Adipose tissue (tissue), 3 donors: Measurements from ENCODE around the gene XPR1. TPM values are rescaled to one million over a fixed set of nuclear protein-coding genes. Genes with fewer than 3 reads are reported as not detected.

Experiments used
- H3K27ac ChIP-seq: one replicate; pipeline ENCODE4 v1.5.1; 2013; ENCODE audit warnings: low read depth, low read length
- WGBS, 3 donors: extraction: QIAGEN DNeasy Blood & Tissue Kit; methylation state at CpG; one replicate each; pipeline ENCODE4 v1.1.7; 2013; 5-methylcytosine and 5-hydroxymethylcytosine counted together
- polyA plus RNA-seq, 3 donors: library from polyadenylated mRNA; stranded (reverse); fragments of 200-250 nt; gene quantifications; one replicate each; pipeline ENCODE4 v1.2.3, GENCODE V29; 2013
- donor health status: healthy with polysubstance abuse.
- donor health status: Bipolar disorder and iron deficiency.
- donor health status: healthy.

The XPR1 gene
- polyA plus RNA-seq, 3 donors = 3.6 to 5.4 (median 5.1) TPM

GRCh38 chr1:180892272-180892671, 260.4 kb downstream of the XPR1 start:
- no peak overlapping the region for H3K27ac ChIP-seq
- WGBS, 3 donors = 64 to 83% (median 79%) methylated on average over 5 of the region's 5 CpGs

- 72 to 89% (median 72%) methylated on average over 2 of the region's 2 CpGs for WGBS, 3 donors
- no peak overlapping the region for H3K27ac ChIP-seq
These were observed 260.9 kb downstream of the XPR1 start for GRCh38 chr1:180892675-180893074.

GRCh38 chr1:180893614-180894013, 261.8 kb downstream of the XPR1 start:
- 65 to 91% (median 65%) methylated on average over 3 of the region's 3 CpGs for WGBS, 3 donors
- no peak overlapping the region for H3K27ac ChIP-seq

GRCh38 chr1:180896161-180896560, 264.3 kb downstream of the XPR1 start:
- no peak overlapping the region for H3K27ac ChIP-seq
- WGBS, 3 donors = 92 to 99% (median 95%) methylated on average over 3 of the region's 3 CpGs

- 39 to 59% (median 49%) methylated on average over 5 of the region's 5 CpGs for WGBS, 3 donors
- H3K27ac ChIP-seq = no peak overlapping the region
These were observed 266.8 kb downstream of the XPR1 start for GRCh38 chr1:180898441-180899219.

GRCh38 chr1:180899262-180899661, 267.4 kb downstream of the XPR1 start:
- WGBS, 3 donors = 87 to 95% (median 92%) methylated on average over 7 of the region's 7 CpGs

GRCh38 chr1:180901076-180901990, 269.5 kb downstream of the XPR1 start:
- H3K27ac ChIP-seq = no peak overlapping the region
- 81 to 90% (median 86%) methylated on average over 13 of the region's 13 CpGs for WGBS, 3 donors

More at GRCh38 chr1:180899262-180899661, 267.4 kb downstream of the XPR1 start:
- no peak overlapping the region for H3K27ac ChIP-seq

GRCh38 chr1:180902541-180902940, 270.7 kb downstream of the XPR1 start:
- WGBS, 3 donors = 52 to 68% (median 62%) methylated on average over 3 of the region's 3 CpGs
- no peak overlapping the region for H3K27ac ChIP-seq

- 86 to 94% (median 91%) methylated on average over 8 of the region's 8 CpGs for WGBS, 3 donors
- H3K27ac ChIP-seq = no peak overlapping the region
These were observed 274.1 kb downstream of the XPR1 start for GRCh38 chr1:180905927-180906326.

- H3K27ac ChIP-seq = no peak overlapping the region
- 88 to 91% (median 89%) methylated on average over 9 of the region's 9 CpGs for WGBS, 3 donors
These were observed 274.7 kb downstream of the XPR1 start for GRCh38 chr1:180906511-180906910.

- 79 to 87% (median 86%) methylated on average over 10 of the region's 10 CpGs for WGBS, 3 donors
- H3K27ac ChIP-seq = no peak overlapping the region
These were observed 275.7 kb downstream of the XPR1 start for GRCh38 chr1:180907313-180908055.

GRCh38 chr1:180908074-180908765, 276.4 kb downstream of the XPR1 start:
- 92 to 94% (median 93%) methylated on average over 15 of the region's 15 CpGs for WGBS, 3 donors

GRCh38 chr1:180909005-180909414, 277.2 kb downstream of the XPR1 start:
- WGBS, 3 donors = 79 to 88% (median 86%) methylated on average over 3 of the region's 3 CpGs
- H3K27ac ChIP-seq = no peak overlapping the region

More at GRCh38 chr1:180908074-180908765, 276.4 kb downstream of the XPR1 start:
- H3K27ac ChIP-seq = no peak overlapping the region

- no peak overlapping the region for H3K27ac ChIP-seq
- WGBS, 3 donors = 56 to 77% (median 73%) methylated on average over 5 of the region's 5 CpGs
These were observed 277.7 kb downstream of the XPR1 start for GRCh38 chr1:180909462-180909976.

GRCh38 chr1:180911640-180912191, 279.9 kb downstream of the XPR1 start:
- no peak overlapping the region for H3K27ac ChIP-seq
- WGBS, 3 donors = 27 to 41% (median 35%) methylated on average over 17 of the region's 17 CpGs

- WGBS, 3 donors = 0 to 2% (median 1%) methylated on average over 43 to 71 of the region's 71 CpGs
These were observed 280.5 kb downstream of the XPR1 start for GRCh38 chr1:180912211-180912800.

More at GRCh38 chr1:180912211-180912800, 280.5 kb downstream of the XPR1 start:
- H3K27ac ChIP-seq = no peak overlapping the region
